GM23248 (cell line): Measurements from ENCODE around the gene SIDT2.

Source experiments
- EZH2 ChIP-seq: fragments of 200-600 bp; sonication (generic); IDR thresholded peaks from 2 replicates; pipeline ENCODE4 v1.6.1; 2018; ENCODE audit warnings: antibody characterized with exemption, mild to moderate bottlenecking; ENCODE audit not compliant: insufficient read depth, poor library complexity, severe bottlenecking
- EZH2phosphoT487 ChIP-seq: fragments of 200-600 bp; sonication (generic); IDR thresholded peaks from 2 replicates; pipeline ENCODE4 v1.6.1; 2018; ENCODE audit warnings: antibody characterized with exemption, moderate library complexity, mild to moderate bottlenecking, low read depth; ENCODE audit not compliant: insufficient read depth

DNA sequence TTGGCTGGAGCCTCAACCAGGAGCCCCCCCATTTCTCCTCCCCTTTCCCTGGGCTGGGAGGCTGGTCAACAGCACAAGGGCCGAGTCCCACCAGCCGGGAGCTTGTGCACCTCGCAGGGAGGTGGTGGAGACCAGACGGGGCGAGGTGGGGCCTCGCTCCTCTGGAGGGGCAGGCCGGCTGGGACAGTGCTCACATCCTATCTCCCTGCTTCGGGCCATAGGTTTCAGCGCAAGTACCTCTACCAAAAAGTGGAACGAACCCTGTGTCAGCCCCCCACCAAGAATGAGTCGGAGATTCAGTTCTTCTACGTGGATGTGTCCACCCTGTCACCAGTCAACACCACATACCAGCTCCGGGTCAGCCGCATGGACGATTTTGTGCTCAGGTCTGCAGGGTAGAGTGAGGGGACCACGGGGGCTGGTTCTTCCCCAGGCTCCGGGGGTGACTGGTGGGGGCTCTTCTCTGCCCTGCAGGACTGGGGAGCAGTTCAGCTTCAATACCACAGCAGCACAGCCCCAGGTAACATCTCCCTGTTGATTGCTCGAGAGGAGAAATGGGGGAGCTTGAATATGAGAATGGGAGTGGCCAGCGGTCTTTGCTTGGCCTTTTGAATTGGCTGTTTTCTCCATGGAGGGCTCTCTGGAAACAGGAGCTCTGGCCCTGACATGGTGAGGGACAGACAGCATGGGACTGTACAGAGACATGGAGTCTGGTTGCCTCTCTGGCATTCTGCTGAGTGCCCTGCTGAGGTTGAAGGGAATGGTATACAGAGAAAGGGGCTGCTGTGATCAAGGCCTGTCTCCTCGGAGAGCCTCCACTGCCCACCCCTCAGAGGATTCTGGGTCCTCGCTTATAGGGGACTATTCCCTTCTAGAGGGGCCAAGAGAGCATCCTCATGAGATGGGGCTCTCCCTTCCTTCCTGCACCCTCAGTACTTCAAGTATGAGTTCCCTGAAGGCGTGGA is 3.3 kb downstream of the SIDT2 start:
- TF ChIP-seq EZH2 (no peak), EZH2phosphoT487 (no peak)
